HCT116 (cell line): ENCODE measurements around the gene AGTRAP. TPM values are rescaled to one million over a fixed set of nuclear protein-coding genes. Genes with fewer than 3 reads are reported as not detected.

ENCODE experiments used
- ATAC-seq: fragments of 200-7000 bp; cut with Tn5 transposase; 2 replicates; pipeline ENCODE4 v1.9.1; 2020; ENCODE audit warnings: mild to moderate bottlenecking, moderate library complexity
- BruUV-seq: library from RNA; stranded (reverse); fragments of 400-500 nt; replicated peaks from 2 replicates; lab custom pipeline; 2021; lab: Mats Ljungman, UMichigan
- CTCF ChIA-PET: fragments of 300-600 bp; sonication (Branson Sonifier 250); formaldehyde crosslinking; loops from one replicate; lab custom pipeline; 2021; ENCODE audit warnings: antibody characterized with exemption; lab: Charles Lee
- POLR2A ChIA-PET: fragments of 300-600, 350-600 bp; sonication (Branson Sonifier 250); formaldehyde crosslinking; loops from one replicate; lab custom pipeline; 2021; ENCODE audit warnings: antibody characterized with exemption; lab: Charles Lee
- RAD21 ChIA-PET, 2 experiments: fragments of 300-600 bp; sonication (Branson Sonifier 250); formaldehyde crosslinking; loops; one replicate each; lab custom pipeline; 2023; ENCODE audit warnings: low total read pairs in 2 of 2; ENCODE audit not compliant: uncharacterized antibody in 2 of 2, unreplicated experiment in 2 of 2, low non-redundant PET in 1 of 2; lab: Charles Lee
- DNase-seq: peaks from one replicate; pipeline ENCODE4 v3.0.0-alpha.2; 2010; ENCODE audit warnings: low read depth, low spot score
- H2AFZ ChIP-seq: fragments of 200-600 bp; shearing (Covaris generic), sonication (generic); 2 replicates; pipeline ENCODE4 v1.6.1; 2017; ENCODE audit warnings: low read depth, mixed run types, mixed read lengths, antibody characterized with exemption, low read length; ENCODE audit not compliant: poor library complexity, severe bottlenecking
- H3K27ac ChIP-seq: 2 replicates; pipeline ENCODE4 v1.5.1; 2012; ENCODE audit warnings: low read depth, low read length
- H3K27me3 ChIP-seq: fragments of 200-600 bp; sonication (generic); 2 replicates; pipeline ENCODE4 v1.6.1; 2016; ENCODE audit warnings: mixed run types, low read length, mixed read lengths; ENCODE audit not compliant: insufficient read depth
- H3K36me3 ChIP-seq, 2 experiments: fragments of 200-500 bp in 1 of 2; fragments of 200-600 bp in 1 of 2; sonication (Bioruptor generic) in 1 of 2; sonication (generic) in 1 of 2; 2 replicates each; pipeline versions ENCODE4 v1.5.1 to v1.6.1; 2014 to 2016; ENCODE audit warnings: low read length in 2 of 2, inconsistent platforms in 1 of 2, mixed read lengths in 1 of 2, mixed run types in 1 of 2; ENCODE audit not compliant: insufficient read depth in 2 of 2, control insufficient read depth in 1 of 2
- H3K4me1 ChIP-seq, 2 experiments: fragments of 200-600 bp in 1 of 2; sonication (generic) in 1 of 2; 2 replicates each; pipeline versions ENCODE4 v1.5.1 to v1.6.1; 2012 to 2017; ENCODE audit warnings: low read length in 2 of 2, inconsistent platforms in 1 of 2, mild to moderate bottlenecking in 1 of 2, mixed read lengths in 1 of 2, mixed run types in 1 of 2, moderate library complexity in 1 of 2; ENCODE audit not compliant: insufficient read depth in 2 of 2, control insufficient read depth in 1 of 2
- H3K4me2 ChIP-seq: fragments of 200-600 bp; sonication (generic); 2 replicates; pipeline ENCODE4 v1.6.1; 2017; ENCODE audit warnings: mixed run types, low read length, mixed read lengths
- H3K4me3 ChIP-seq, 2 experiments: fragments of 200-600 bp in 1 of 2; sonication (generic) in 1 of 2; replicated peaks in 1 of 2; 2 replicates each; pipeline ENCODE4 v1.5.1; 2011 to 2016; ENCODE audit warnings: low read length in 2 of 2, control low read depth in 1 of 2, low read depth in 1 of 2, mild to moderate bottlenecking in 1 of 2, mixed read lengths in 1 of 2, mixed run types in 1 of 2
- H3K79me2 ChIP-seq: fragments of 200-600 bp; sonication (generic); 2 replicates; pipeline ENCODE4 v1.6.1; 2017; ENCODE audit warnings: mild to moderate bottlenecking, mixed run types, low read length, moderate library complexity, mixed read lengths; ENCODE audit not compliant: insufficient read depth
- H3K9ac ChIP-seq: fragments of 200-600 bp; sonication (generic); 2 replicates; pipeline ENCODE4 v1.6.1; 2016; ENCODE audit warnings: low read length, mixed read lengths
- H3K9me2 ChIP-seq: fragments of 200-600 bp; sonication (generic), shearing (Covaris generic); 2 replicates; pipeline ENCODE4 v1.6.1; 2017; ENCODE audit warnings: mixed run types, mild to moderate bottlenecking, moderate library complexity; ENCODE audit not compliant: insufficient read depth
- H3K9me3 ChIP-seq, 2 experiments: fragments of 200-500 bp in 1 of 2; fragments of 200-600 bp in 1 of 2; sonication (Bioruptor generic) in 1 of 2; sonication (generic) in 1 of 2; 2 replicates each; pipeline ENCODE4 v1.6.1; 2014 to 2017; ENCODE audit warnings: low read length in 2 of 2, mixed read lengths in 2 of 2, inconsistent platforms in 1 of 2, low read depth in 1 of 2, mild to moderate bottlenecking in 1 of 2, mixed run types in 1 of 2, moderate library complexity in 1 of 2; ENCODE audit not compliant: control insufficient read depth in 1 of 2, insufficient read depth in 1 of 2
- H4K20me1 ChIP-seq: fragments of 200-600 bp; sonication (generic), shearing (Covaris generic); 2 replicates; pipeline ENCODE4 v1.6.1; 2017; ENCODE audit warnings: mixed run types, mild to moderate bottlenecking, moderate library complexity; ENCODE audit not compliant: insufficient read depth
- CBX3 ChIP-seq: IDR thresholded peaks from 2 replicates; pipeline ENCODE4 v1.6.1; 2012; ENCODE audit warnings: low read depth
- CEBPB ChIP-seq: IDR thresholded peaks from 2 replicates; pipeline ENCODE4 v1.6.1; 2012; ENCODE audit warnings: low read depth
- CTCF ChIP-seq, 3 experiments: fragments of 200-600 bp in 1 of 3; sonication (generic) in 1 of 3; IDR thresholded peaks in 2 of 3; conservative IDR thresholded peaks in 1 of 3; 2 replicates each; pipeline ENCODE4 v1.5.1; 2012 to 2017; ENCODE audit warnings: low read depth in 2 of 3, low read length in 2 of 3, antibody characterized with exemption in 1 of 3, borderline replicate concordance in 1 of 3, control low read depth in 1 of 3, mild to moderate bottlenecking in 1 of 3, mixed read lengths in 1 of 3, mixed run types in 1 of 3, moderate library complexity in 1 of 3; ENCODE audit not compliant: insufficient read depth in 1 of 3
- EZH2phosphoT487 ChIP-seq: fragments of 200-600 bp; IDR thresholded peaks from 2 replicates; pipeline ENCODE4 v1.6.1; 2018; ENCODE audit warnings: antibody characterized with exemption, borderline replicate concordance
- FOSL1 ChIP-seq: IDR thresholded peaks from 2 replicates; pipeline ENCODE4 v1.6.1; 2012; ENCODE audit warnings: low read depth
- JUND ChIP-seq: IDR thresholded peaks from 2 replicates; pipeline ENCODE4 v1.6.1; 2012
- POLR2A ChIP-seq: IDR thresholded peaks from 2 replicates; pipeline ENCODE4 v1.7.0; 2011; ENCODE audit warnings: borderline replicate concordance; ENCODE audit not compliant: insufficient read depth, insufficient read length; ENCODE audit errors: extremely low read depth
- POLR2AphosphoS5 ChIP-seq: IDR thresholded peaks from 2 replicates; pipeline ENCODE4 v1.6.1; 2011; ENCODE audit warnings: mild to moderate bottlenecking, low read depth, low read length, moderate library complexity
- RAD21 ChIP-seq: IDR thresholded peaks from 2 replicates; pipeline ENCODE4 v1.6.1; 2012; ENCODE audit warnings: low read depth, mild to moderate bottlenecking
- REST ChIP-seq: IDR thresholded peaks from 2 replicates; pipeline ENCODE4 v1.6.1; 2012; ENCODE audit warnings: low read depth
- SIN3A ChIP-seq: IDR thresholded peaks from 2 replicates; pipeline ENCODE4 v1.6.1; 2012; ENCODE audit warnings: low read depth
- SRF ChIP-seq: IDR thresholded peaks from 2 replicates; pipeline ENCODE4 v1.6.1; 2012; ENCODE audit warnings: low read depth
- TCF7L2 ChIP-seq: IDR thresholded peaks from 2 replicates; pipeline ENCODE4 v1.7.0; 2011; ENCODE audit warnings: borderline replicate concordance, inconsistent platforms; ENCODE audit not compliant: insufficient read depth, insufficient read length; ENCODE audit errors: extremely low read depth
- YY1 ChIP-seq: IDR thresholded peaks from 2 replicates; pipeline ENCODE4 v1.6.1; 2011; ENCODE audit warnings: low read length, low read depth, moderate library complexity, mild to moderate bottlenecking; ENCODE audit not compliant: insufficient replicate concordance; ENCODE audit errors: extremely low read depth
- ZFX ChIP-seq: fragments of 450-650 bp; IDR thresholded peaks from 2 replicates; pipeline ENCODE4 v1.6.1; 2017
- intact Hi-C: fragments of 100-400 bp; cut with micrococcal nuclease; formaldehyde crosslinking; loops from 2 replicates; pipeline ENCODE4 v1.10.0; 2022
- total RNA-seq: library from RNA; stranded (reverse); gene quantifications from one replicate; pipeline ENCODE4 v1.2.1, GENCODE V29; 2021; ENCODE audit not compliant: unreplicated experiment
- TF ChIP-seq, protein P1 (sequence below): IDR thresholded peaks from 2 replicates; pipeline ENCODE4 v1.6.1; 2011; ENCODE audit warnings: mild to moderate bottlenecking, low read length, moderate library complexity; ENCODE audit not compliant: insufficient replicate concordance; ENCODE audit errors: extremely low read depth

The AGTRAP gene
- total RNA-seq, 1 experiment from 2014 or later = 49.0 TPM

- no peak for TF ChIP-seq POLR2A
- TF ChIP-seq CEBPB = no peak
- TF ChIP-seq CTCF (IDR thresholded peaks at IDR 0.05 in 2 of 3, conservative IDR thresholded peaks at IDR 0.05 in 1 of 3; ENCODE audit: borderline replicate concordance in 1 of 3, insufficient read depth in 1 of 3, low read depth in 2 of 3, low read length in 2 of 3) = peak in 2 of 3 experiments; percentile 94; a peak in 4 of 6 replicates
- TF ChIP-seq JUND = no peak
- no peak for TF ChIP-seq RAD21
- peak; percentile 31; the same call in 1 of the 2 replicates for TF ChIP-seq POLR2AphosphoS5
- no peak for TF ChIP-seq REST
- TF ChIP-seq YY1 = no peak
- TF ChIP-seq, protein P1, sequence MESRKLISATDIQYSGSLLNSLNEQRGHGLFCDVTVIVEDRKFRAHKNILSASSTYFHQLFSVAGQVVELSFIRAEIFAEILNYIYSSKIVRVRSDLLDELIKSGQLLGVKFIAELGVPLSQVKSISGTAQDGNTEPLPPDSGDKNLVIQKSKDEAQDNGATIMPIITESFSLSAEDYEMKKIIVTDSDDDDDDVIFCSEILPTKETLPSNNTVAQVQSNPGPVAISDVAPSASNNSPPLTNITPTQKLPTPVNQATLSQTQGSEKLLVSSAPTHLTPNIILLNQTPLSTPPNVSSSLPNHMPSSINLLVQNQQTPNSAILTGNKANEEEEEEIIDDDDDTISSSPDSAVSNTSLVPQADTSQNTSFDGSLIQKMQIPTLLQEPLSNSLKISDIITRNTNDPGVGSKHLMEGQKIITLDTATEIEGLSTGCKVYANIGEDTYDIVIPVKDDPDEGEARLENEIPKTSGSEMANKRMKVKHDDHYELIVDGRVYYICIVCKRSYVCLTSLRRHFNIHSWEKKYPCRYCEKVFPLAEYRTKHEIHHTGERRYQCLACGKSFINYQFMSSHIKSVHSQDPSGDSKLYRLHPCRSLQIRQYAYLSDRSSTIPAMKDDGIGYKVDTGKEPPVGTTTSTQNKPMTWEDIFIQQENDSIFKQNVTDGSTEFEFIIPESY = no peak
- TF ChIP-seq ZFX = no peak
- TF ChIP-seq FOSL1 = no peak
- TF ChIP-seq TCF7L2 = no peak
- no peak for TF ChIP-seq EZH2phosphoT487
- TF ChIP-seq CBX3 = no peak
- no peak for TF ChIP-seq SRF
- TF ChIP-seq SIN3A = no peak
- RAD21 ChIA-PET = no interaction called here
- Histone ChIP-seq H3K9me2 (no peaks in the 10 kb centered on the region), H3K9me3 (no peaks in the 10 kb centered on the region), H3K27me3 (no peaks in the 10 kb centered on the region), H3K4me1 (peaks cover 17 to 48% of the 10 kb centered on the region in 2 experiments), H3K27ac (no peak overlapping the region; the same call in 1 of the 2 replicates), H4K20me1 (no peaks in the 10 kb centered on the region), H3K4me3 (no peak overlapping the region), H3K9ac (no peak overlapping the region), H2AFZ (no peak overlapping the region), H3K4me2 (peak overlapping the region; percentile 51), H3K36me3 (no peaks in the 10 kb centered on the region), H3K79me2 (no peaks in the 10 kb centered on the region)
- DNase-seq (peak; percentile 19), ATAC-seq (peak; percentile 92)
- BruUV-seq = no TSS peak
- POLR2A ChIA-PET = no interaction called here
- CTCF ChIA-PET = interaction anchor here (1.1 to 1.2 kb wide), 2 partner anchors 12 to 21 kb away, joined by 3 to 4 read pairs; partner anchors contain the start of gene CLCN6
- intact Hi-C loops = no loop called here
Measured at GRCh38 chr1:11784993-11785769, 49.2 kb downstream of the AGTRAP start.
